Endothelial cell of umbilical vein (primary cell): ENCODE results near the gene MSL3B.

ENCODE experiments used
- BruUV-seq: library from RNA; stranded (reverse); fragments of 400-500 nt; replicated peaks from 2 replicates; lab custom pipeline; 2021; lab: Mats Ljungman, UMichigan
- CTCF ChIA-PET: fragments of 300-600, 350-600 bp; sonication (Branson Sonifier 250); formaldehyde crosslinking; loops from one replicate; lab custom pipeline; 2021; ENCODE audit warnings: antibody characterized with exemption, inconsistent platforms; lab: Charles Lee
- POLR2A ChIA-PET: fragments of 300-600, 350-600 bp; sonication (Branson Sonifier 250); formaldehyde crosslinking; loops from one replicate; lab custom pipeline; 2021; ENCODE audit warnings: antibody characterized with exemption, inconsistent platforms; lab: Charles Lee
- DNase-seq: peaks from one replicate; pipeline ENCODE4 v3.0.0-alpha.2; 2011; ENCODE audit warnings: low read depth, low spot score
- FAIRE-seq: peaks from 2 replicates; lab custom pipeline; 2011; peaks lifted over from hg19 to GRCh38; lab: Jason Lieb, UNC
- H2AFZ ChIP-seq: 2 replicates; pipeline ENCODE4 v1.6.0; 2012; ENCODE audit warnings: low read depth, low read length, control low read depth, inconsistent platforms
- H3K27ac ChIP-seq: 2 replicates; pipeline ENCODE4 v1.5.1; 2011; ENCODE audit warnings: low read depth, mild to moderate bottlenecking, control low read depth, low read length, moderate library complexity; ENCODE audit not compliant: insufficient read depth
- H3K27me3 ChIP-seq, 2 experiments: 2 replicates each; pipeline versions ENCODE4 v1.6.0 to v1.6.1; 2011; ENCODE audit warnings: low read length in 2 of 2, mixed read lengths in 1 of 2; ENCODE audit not compliant: control insufficient read depth in 2 of 2, insufficient read depth in 2 of 2
- H3K36me3 ChIP-seq, 2 experiments: 2 replicates in 1 of 2; 3 replicates in 1 of 2; pipeline ENCODE4 v1.5.1; 2011; ENCODE audit warnings: low read length in 2 of 2, mild to moderate bottlenecking in 1 of 2, moderate library complexity in 1 of 2; ENCODE audit not compliant: control insufficient read depth in 2 of 2, insufficient read depth in 2 of 2; ENCODE audit errors: extremely low read depth in 1 of 2
- H3K4me1 ChIP-seq: 3 replicates; pipeline ENCODE4 v1.5.1; 2011; ENCODE audit warnings: mild to moderate bottlenecking, low read length; ENCODE audit not compliant: control insufficient read depth, insufficient read depth; ENCODE audit errors: extremely low read depth
- H3K4me2 ChIP-seq: 2 replicates; pipeline ENCODE4 v1.6.1; 2011; ENCODE audit warnings: low read length, control low read depth, mixed read lengths; ENCODE audit not compliant: insufficient read depth
- H3K4me3 ChIP-seq, 3 experiments: fragments of 200-600 bp in 1 of 3; sonication (generic), shearing (Covaris generic) in 1 of 3; replicated peaks in 1 of 3; 2 replicates each; pipeline ENCODE4 v1.5.1; 2011 to 2016; ENCODE audit warnings: control low read depth in 3 of 3, low read length in 3 of 3, mild to moderate bottlenecking in 2 of 3, inconsistent platforms in 1 of 3, low read depth in 1 of 3, moderate library complexity in 1 of 3; ENCODE audit not compliant: insufficient read depth in 1 of 3
- H3K79me2 ChIP-seq: 2 replicates; pipeline ENCODE4 v1.6.0; 2012; ENCODE audit warnings: low read length, inconsistent platforms; ENCODE audit not compliant: control insufficient read depth, insufficient read depth
- H3K9ac ChIP-seq: replicated peaks from 2 replicates; pipeline ENCODE3; 2011; ENCODE audit warnings: low read length, control low read depth; ENCODE audit not compliant: insufficient read depth; ENCODE audit errors: extremely low read depth
- H3K9me1 ChIP-seq: replicated peaks from 3 replicates; pipeline ENCODE4 v1.6.0; 2011; ENCODE audit warnings: mild to moderate bottlenecking, low read length; ENCODE audit not compliant: control insufficient read depth, insufficient read depth; ENCODE audit errors: extremely low read depth
- H3K9me3 ChIP-seq: replicated peaks from 2 replicates; pipeline ENCODE4 v1.5.1; 2012; ENCODE audit warnings: low read length, inconsistent platforms; ENCODE audit not compliant: control insufficient read depth, insufficient read depth
- H4K20me1 ChIP-seq: replicated peaks from 2 replicates; pipeline ENCODE3; 2011; ENCODE audit warnings: mild to moderate bottlenecking, low read length; ENCODE audit not compliant: control insufficient read depth, insufficient read depth; ENCODE audit errors: extremely low read depth
- CTCF ChIP-seq, 2 donors: IDR thresholded peaks; 1 replicate in 1 of 2; 2 replicates in 1 of 2; pipeline ENCODE4 v1.5.1; 2011; ENCODE audit warnings: low read length in 2 of 2, mild to moderate bottlenecking in 2 of 2, moderate library complexity in 2 of 2, control low read depth in 1 of 2, inconsistent platforms in 1 of 2, low read depth in 1 of 2; ENCODE audit not compliant: insufficient read depth in 1 of 2; ENCODE audit errors: extremely low read depth in 1 of 2
- EZH2 ChIP-seq: IDR thresholded peaks from 2 replicates; pipeline ENCODE4 v1.6.1; 2012; ENCODE audit warnings: borderline replicate concordance, low read depth, mild to moderate bottlenecking, moderate library complexity, low read length, inconsistent platforms; ENCODE audit not compliant: severe bottlenecking
- FOS ChIP-seq: IDR thresholded peaks from 2 replicates; pipeline ENCODE4 v1.6.1; 2011; ENCODE audit warnings: mild to moderate bottlenecking, low read length, moderate library complexity, borderline replicate concordance; ENCODE audit not compliant: insufficient read depth
- GATA2 ChIP-seq: IDR thresholded peaks from 2 replicates; pipeline ENCODE4 v1.7.0; 2011; ENCODE audit warnings: low read depth, mild to moderate bottlenecking, moderate library complexity, mixed read lengths, low read length; ENCODE audit not compliant: insufficient read length, insufficient read depth
- JUN ChIP-seq: IDR thresholded peaks from 2 replicates; pipeline ENCODE4 v1.6.1; 2011; ENCODE audit warnings: borderline replicate concordance, low read depth; ENCODE audit not compliant: insufficient read length, insufficient read depth
- MAX ChIP-seq: IDR thresholded peaks from 2 replicates; pipeline ENCODE4 v1.6.1; 2011; ENCODE audit not compliant: insufficient read depth, insufficient read length
- MYC ChIP-seq: IDR thresholded peaks from one replicate; pipeline ENCODE4 v1.6.1; 2011; ENCODE audit warnings: mild to moderate bottlenecking, low read depth, low read length
- POLR2A ChIP-seq: IDR thresholded peaks from 2 replicates; pipeline ENCODE4 v1.6.1; 2012; ENCODE audit warnings: low read depth, mild to moderate bottlenecking, control low read depth, low read length
- POLR2AphosphoS5 ChIP-seq: IDR thresholded peaks from 2 replicates; pipeline ENCODE4 v1.6.1; 2012; ENCODE audit warnings: low read depth, mild to moderate bottlenecking, control low read depth, low read length, moderate library complexity; ENCODE audit not compliant: insufficient read depth
- dilution Hi-C: fragments of 300-500 bp; cut with MboI; formaldehyde crosslinking; loops from one replicate; pipeline ENCODE4 v1.15.0; 2019; ENCODE audit warnings: low sequenced_read_pairs; ENCODE audit not compliant: extremely low pct_ligation_motif_present
- intact Hi-C: fragments of 100-400 bp; cut with micrococcal nuclease; formaldehyde crosslinking; loops from one replicate; pipeline ENCODE4 v1.10.0; 2022

Gene MSL3B

GRCh38 chr2:233845301-233846060, 22.7 kb downstream of the MSL3B start:
- no peak for DNase-seq
- Histone ChIP-seq H3K9ac (no peak overlapping the region), H3K4me3 (no peak overlapping the region), H3K27me3 (no peaks in the 10 kb centered on the region), H3K9me3 (no peaks in the 10 kb centered on the region), H3K4me1 (no peaks in the 10 kb centered on the region), H2AFZ (no peak overlapping the region), H3K27ac (no peak overlapping the region), H4K20me1 (no peaks in the 10 kb centered on the region), H3K9me1 (no peaks in the 10 kb centered on the region), H3K4me2 (no peak overlapping the region), H3K79me2 (peaks cover 86% of the 10 kb centered on the region), H3K36me3 (peaks cover 8 to 52% of the 10 kb centered on the region in 2 experiments)
- ChIA-PET POLR2A (no interaction called here), CTCF (no interaction called here)
- intact Hi-C loops: no loop called here
- dilution Hi-C loops: no loop called here
- no TSS peak for BruUV-seq
- TF ChIP-seq MAX: no peak
- TF ChIP-seq EZH2: no peak
- TF ChIP-seq GATA2: no peak
- TF ChIP-seq FOS: no peak
- TF ChIP-seq JUN: no peak
- TF ChIP-seq MYC: no peak
- no peak for TF ChIP-seq CTCF (IDR thresholded peaks at IDR 0.05; ENCODE audit: extremely low read depth in 1 of 2, insufficient read depth in 1 of 2, low read depth in 1 of 2, low read length in 2 of 2)
- TF ChIP-seq POLR2A: no peak
- TF ChIP-seq POLR2AphosphoS5: no peak
- FAIRE-seq: no peak
